HepG2 (cell line): ENCODE results near the gene MLLT10. TPM values are rescaled to one million over a fixed set of nuclear protein-coding genes. Genes with fewer than 3 reads are reported as not detected.

Experiments used
- ATF4 ChIP-seq, 2 experiments: fragments of 450-650 bp in 1 of 2; sonication (generic) in 1 of 2; formaldehyde crosslinking; IDR thresholded peaks; 2 replicates each; pipeline versions ENCODE4 v1.5.0 to v1.8.0; 2020 to 2022; ENCODE audit warnings: mild to moderate bottlenecking in 1 of 2, missing genetic modification reagents in 1 of 2
- CHD2 ChIP-seq: IDR thresholded peaks from 2 replicates; pipeline ENCODE4 v1.6.1; 2011; ENCODE audit warnings: low read depth, low read length, improper control_type of control experiment
- ETS1 ChIP-seq: sonication (generic); formaldehyde crosslinking; IDR thresholded peaks from 2 replicates; pipeline ENCODE4 v1.4.0; 2020; ENCODE audit warnings: missing genetic modification reagents
- FOXA3 ChIP-seq: IDR thresholded peaks from 2 replicates; pipeline ENCODE4 v1.6.1; 2016; ENCODE audit warnings: missing genetic modification reagents, missing compliant biosample characterization
- HMG20B ChIP-seq: conservative IDR thresholded peaks from 2 replicates; pipeline ENCODE4 v1.6.1; 2016; ENCODE audit warnings: missing genetic modification reagents, missing compliant biosample characterization
- RNF2 ChIP-seq: fragments of 450-650 bp; conservative IDR thresholded peaks from 2 replicates; pipeline ENCODE4 v1.6.1; 2016; ENCODE audit warnings: low read depth
- STAT5B ChIP-seq: sonication (generic); formaldehyde crosslinking; IDR thresholded peaks from 2 replicates; pipeline ENCODE4 v1.4.0; 2020; ENCODE audit warnings: missing genetic modification reagents
- ZFP62 ChIP-seq: sonication (generic); formaldehyde crosslinking; IDR thresholded peaks from 2 replicates; pipeline ENCODE4 v1.4.0; 2020; ENCODE audit warnings: missing genetic modification reagents
- ZNF44 ChIP-seq: sonication (generic); formaldehyde crosslinking; IDR thresholded peaks from 2 replicates; pipeline ENCODE4 v1.5.1; 2020; ENCODE audit warnings: mild to moderate bottlenecking, missing genetic modification reagents
- ZNF549 ChIP-seq: sonication (generic); formaldehyde crosslinking; IDR thresholded peaks from 2 replicates; pipeline ENCODE4 v1.5.0; 2020; ENCODE audit warnings: missing genetic modification reagents
- ZNF574 ChIP-seq: sonication (generic); formaldehyde crosslinking; IDR thresholded peaks from 2 replicates; pipeline ENCODE4 v1.4.0; 2020; ENCODE audit warnings: missing genetic modification reagents
- ZNF768 ChIP-seq: sonication (generic); formaldehyde crosslinking; IDR thresholded peaks from 2 replicates; pipeline ENCODE4 v1.4.0; 2020; ENCODE audit warnings: missing genetic modification reagents
- polyA plus RNA-seq, 8 experiments: library from polyadenylated mRNA; depleted of rRNA in 3 of 8; stranded (reverse) in 7 of 8; unstranded in 1 of 8; fragments of >200 nt; fragmentation: Illumina TruSeq in 4 of 8; extraction: Trizol in 4 of 8; gene quantifications; 2 replicates each; pipeline versions ENCODE4 v1.2.1 to v1.2.3, GENCODE V29; 2011 to 2016; ENCODE audit warnings: low read depth in 4 of 8, missing spikeins in 1 of 8, mixed read lengths in 1 of 8; ENCODE audit not compliant: insufficient read depth in 1 of 8
- total RNA-seq, 5 experiments: library from RNA; depleted of rRNA; stranded (reverse); fragments of >200 nt; fragmentation: Illumina TruSeq; extraction: Trizol; gene quantifications; 2 replicates each; pipeline ENCODE4 v1.2.3, GENCODE V29; 2016; ENCODE audit warnings: low read depth in 1 of 5
- TF ChIP-seq, protein P1 (sequence below): sonication (generic); formaldehyde crosslinking; IDR thresholded peaks from 2 replicates; pipeline ENCODE4 v1.5.1; 2020; ENCODE audit warnings: missing genetic modification reagents, mild to moderate bottlenecking, borderline replicate concordance
- TF ChIP-seq, protein P2 (sequence below): sonication (generic); formaldehyde crosslinking; IDR thresholded peaks from 2 replicates; pipeline ENCODE4 v1.5.0; 2020; ENCODE audit warnings: missing genetic modification reagents
- TF ChIP-seq, protein P3 (sequence below): sonication (generic); formaldehyde crosslinking; IDR thresholded peaks from 2 replicates; pipeline ENCODE4 v1.8.1; 2022; ENCODE audit warnings: mild to moderate bottlenecking, missing genetic modification reagents

MLLT10 gene
- total and polyA plus RNA-seq, 2 of the 13 experiments (the other 11 are each of a cell fraction or from before 2014, with no cell fraction given) = 51.3 to 84.1 TPM

- TF ChIP-seq, protein P1, sequence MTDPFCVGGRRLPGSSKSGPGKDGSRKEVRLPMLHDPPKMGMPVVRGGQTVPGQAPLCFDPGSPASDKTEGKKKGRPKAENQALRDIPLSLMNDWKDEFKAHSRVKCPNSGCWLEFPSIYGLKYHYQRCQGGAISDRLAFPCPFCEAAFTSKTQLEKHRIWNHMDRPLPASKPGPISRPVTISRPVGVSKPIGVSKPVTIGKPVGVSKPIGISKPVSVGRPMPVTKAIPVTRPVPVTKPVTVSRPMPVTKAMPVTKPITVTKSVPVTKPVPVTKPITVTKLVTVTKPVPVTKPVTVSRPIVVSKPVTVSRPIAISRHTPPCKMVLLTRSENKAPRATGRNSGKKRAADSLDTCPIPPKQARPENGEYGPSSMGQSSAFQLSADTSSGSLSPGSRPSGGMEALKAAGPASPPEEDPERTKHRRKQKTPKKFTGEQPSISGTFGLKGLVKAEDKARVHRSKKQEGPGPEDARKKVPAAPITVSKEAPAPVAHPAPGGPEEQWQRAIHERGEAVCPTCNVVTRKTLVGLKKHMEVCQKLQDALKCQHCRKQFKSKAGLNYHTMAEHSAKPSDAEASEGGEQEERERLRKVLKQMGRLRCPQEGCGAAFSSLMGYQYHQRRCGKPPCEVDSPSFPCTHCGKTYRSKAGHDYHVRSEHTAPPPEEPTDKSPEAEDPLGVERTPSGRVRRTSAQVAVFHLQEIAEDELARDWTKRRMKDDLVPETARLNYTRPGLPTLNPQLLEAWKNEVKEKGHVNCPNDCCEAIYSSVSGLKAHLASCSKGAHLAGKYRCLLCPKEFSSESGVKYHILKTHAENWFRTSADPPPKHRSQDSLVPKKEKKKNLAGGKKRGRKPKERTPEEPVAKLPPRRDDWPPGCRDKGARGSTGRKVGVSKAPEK = no peak
- TF ChIP-seq ATF4 (CRISPR knock-in tag; IDR thresholded peaks at IDR 0.05) (peak in 1 of 2 experiments; percentile 34; a peak in 2 of 4 replicates), ZNF44 (CRISPR knock-in tag) (no peak), ETS1 (no peak), CHD2 (no peak), ZFP62 (CRISPR knock-in tag) (no peak), FOXA3 (peak; percentile 54), ZNF549 (CRISPR knock-in tag) (no peak), ZNF768 (CRISPR knock-in tag) (peak; percentile 34), HMG20B (CRISPR knock-in tag) (no peak; the same call in none of the 2 replicates), RNF2 (no peak), ZNF574 (no peak), STAT5B (CRISPR knock-in tag) (no peak)
- TF ChIP-seq, protein P2, sequence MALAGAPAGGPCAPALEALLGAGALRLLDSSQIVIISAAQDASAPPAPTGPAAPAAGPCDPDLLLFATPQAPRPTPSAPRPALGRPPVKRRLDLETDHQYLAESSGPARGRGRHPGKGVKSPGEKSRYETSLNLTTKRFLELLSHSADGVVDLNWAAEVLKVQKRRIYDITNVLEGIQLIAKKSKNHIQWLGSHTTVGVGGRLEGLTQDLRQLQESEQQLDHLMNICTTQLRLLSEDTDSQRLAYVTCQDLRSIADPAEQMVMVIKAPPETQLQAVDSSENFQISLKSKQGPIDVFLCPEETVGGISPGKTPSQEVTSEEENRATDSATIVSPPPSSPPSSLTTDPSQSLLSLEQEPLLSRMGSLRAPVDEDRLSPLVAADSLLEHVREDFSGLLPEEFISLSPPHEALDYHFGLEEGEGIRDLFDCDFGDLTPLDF (CRISPR knock-in tag) = no peak
- TF ChIP-seq, protein P3, sequence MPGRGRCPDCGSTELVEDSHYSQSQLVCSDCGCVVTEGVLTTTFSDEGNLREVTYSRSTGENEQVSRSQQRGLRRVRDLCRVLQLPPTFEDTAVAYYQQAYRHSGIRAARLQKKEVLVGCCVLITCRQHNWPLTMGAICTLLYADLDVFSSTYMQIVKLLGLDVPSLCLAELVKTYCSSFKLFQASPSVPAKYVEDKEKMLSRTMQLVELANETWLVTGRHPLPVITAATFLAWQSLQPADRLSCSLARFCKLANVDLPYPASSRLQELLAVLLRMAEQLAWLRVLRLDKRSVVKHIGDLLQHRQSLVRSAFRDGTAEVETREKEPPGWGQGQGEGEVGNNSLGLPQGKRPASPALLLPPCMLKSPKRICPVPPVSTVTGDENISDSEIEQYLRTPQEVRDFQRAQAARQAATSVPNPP (CRISPR knock-in tag) = no peak
These were observed 220.5 kb downstream of the MLLT10 start (continued) for GRCh38 chr10:21754410-21755011.
